Measurements from ENCODE around the gene IGF1R. TPM values are rescaled to one million over a fixed set of nuclear protein-coding genes. Genes with fewer than 3 reads are reported as not detected.

IGF1R gene
- total and polyA plus RNA-seq, 7 donors = 1.2 to 130 (median 39.6) TPM

GRCh38 chr15:98838387-98839259 is 190.3 kb downstream of the IGF1R start:
- Histone ChIP-seq H3K36me3 (no peaks in the 10 kb centered on the region), H3K9me3 (no peaks in the 10 kb centered on the region)

GRCh38 chr15:98840053-98840452 is 191.7 kb downstream of the IGF1R start:
- Histone ChIP-seq H3K4me3 (no peak overlapping the region), H3K27ac (no peak overlapping the region), H3K36me3 (no peaks in the 10 kb centered on the region), H3K9me3 (no peaks in the 10 kb centered on the region), H3K4me1 (peaks cover 0 to 45% (median 22%) of the 10 kb centered on the region in 4 donors), H3K27me3 (no peaks in the 10 kb centered on the region)
- intact Hi-C loops (cut with DNase I) = loop anchor here (5.0 kb wide), 1 partner anchor 43 kb away; no protein-coding TSS in a partner anchor
- TF ChIP-seq EP300 (IDR thresholded peaks at IDR 0.05) = no peak
- TF ChIP-seq POLR2A (IDR thresholded peaks at IDR 0.05) = no peak
- TF ChIP-seq CTCF (IDR thresholded peaks at IDR 0.05) = no peak
- no peak for TF ChIP-seq POLR2AphosphoS5 (IDR thresholded peaks at IDR 0.05)
- DNase-seq = no peak
- 91 to 92% methylated on average over 5 of the region's 5 CpGs for WGBS, 2 donors

More at GRCh38 chr15:98838387-98839259, 190.3 kb downstream of the IGF1R start:
- intact Hi-C loops (cut with DNase I) = no loop called here
- no peaks in the 10 kb centered on the region for H3K27me3 ChIP-seq
- H3K4me1 ChIP-seq = peaks cover 0 to 40% (median 21%) of the 10 kb centered on the region in 4 donors
- no peak for DNase-seq
- WGBS, 2 donors = 81 to 91% methylated on average over 5 of the region's 5 CpGs
- no peak overlapping the region for H3K27ac ChIP-seq
- H3K4me3 ChIP-seq = no peak overlapping the region
- no peak for TF ChIP-seq POLR2A (IDR thresholded peaks at IDR 0.05)
- TF ChIP-seq POLR2AphosphoS5 (IDR thresholded peaks at IDR 0.05) = no peak
- TF ChIP-seq EP300 (IDR thresholded peaks at IDR 0.05) = no peak
- no peak for TF ChIP-seq CTCF (IDR thresholded peaks at IDR 0.05)

- H3K4me1 ChIP-seq = peaks cover 0 to 55% (median 29%) of the 10 kb centered on the region in 4 donors
- no peak overlapping the region for H3K27ac ChIP-seq
- H3K4me3 ChIP-seq = no peak overlapping the region
- no peak for TF ChIP-seq CTCF (IDR thresholded peaks at IDR 0.05)
- TF ChIP-seq EP300 (IDR thresholded peaks at IDR 0.05) = no peak
- TF ChIP-seq POLR2A (IDR thresholded peaks at IDR 0.05) = no peak
- TF ChIP-seq POLR2AphosphoS5 (IDR thresholded peaks at IDR 0.05) = no peak
- WGBS, 2 donors = 86% methylated on average over 4 of the region's 4 CpGs
- intact Hi-C loops (cut with DNase I) = loop anchor here (5.0 kb wide), 1 partner anchor 44 kb away; no protein-coding TSS in a partner anchor
- no peaks in the 10 kb centered on the region for H3K36me3 ChIP-seq
- no peaks in the 10 kb centered on the region for H3K9me3 ChIP-seq
- H3K27me3 ChIP-seq = no peaks in the 10 kb centered on the region
- DNase-seq = no peak
These were observed 193.2 kb downstream of the IGF1R start for GRCh38 chr15:98841419-98841970.

- H3K27me3 ChIP-seq = no peaks in the 10 kb centered on the region
- H3K27ac ChIP-seq = no peak overlapping the region
- DNase-seq = no peak
- TF ChIP-seq POLR2A (IDR thresholded peaks at IDR 0.05) (no peak), EP300 (IDR thresholded peaks at IDR 0.05) (no peak), CTCF (IDR thresholded peaks at IDR 0.05) (no peak), POLR2AphosphoS5 (IDR thresholded peaks at IDR 0.05) (no peak)
- H3K36me3 ChIP-seq = no peaks in the 10 kb centered on the region
- 71 to 75% methylated on average over 6 of the region's 6 CpGs for WGBS, 2 donors
- H3K4me3 ChIP-seq = no peak overlapping the region
- no peaks in the 10 kb centered on the region for H3K9me3 ChIP-seq
- peaks cover 0 to 55% (median 29%) of the 10 kb centered on the region in 4 donors for H3K4me1 ChIP-seq
- intact Hi-C loops (cut with DNase I) = loop anchor here (5.0 kb wide), 1 partner anchor 45 kb away; no protein-coding TSS in a partner anchor
These were observed 194.0 kb downstream of the IGF1R start for GRCh38 chr15:98842192-98842972.
